Vagina (tissue), 2 donors: ENCODE data around the gene BEST1. TPM values are rescaled to one million over a fixed set of nuclear protein-coding genes. Genes with fewer than 3 reads are reported as not detected.
"Not testable (repeated sequence)": the region's sequence is repeated elsewhere in the genome, so short reads cannot be mapped to it uniquely, and the experiment has no call there.

Source experiments
- DNase-seq, 2 donors: peaks; one replicate each; pipeline ENCODE4 v3.0.0-alpha.2; 2017; ENCODE audit errors: extremely low spot score in 2 of 2
- H3K27ac ChIP-seq: fragments of 200-600 bp; sonication (generic); one replicate; pipeline ENCODE4 v1.5.1; 2019
- H3K27me3 ChIP-seq: fragments of 200-600 bp; sonication (generic); one replicate; pipeline ENCODE4 v1.5.1; 2019
- H3K36me3 ChIP-seq, 2 donors: fragments of 200-600 bp; sonication (generic); one replicate each; pipeline ENCODE4 v1.5.1; 2017 to 2019
- H3K4me1 ChIP-seq: fragments of 200-600 bp; sonication (generic); one replicate; pipeline ENCODE4 v1.5.1; 2019
- H3K4me3 ChIP-seq, 2 donors: fragments of 200-600 bp; sonication (generic); 1 replicate in 1 of 2; 2 replicates in 1 of 2; pipeline ENCODE4 v1.5.1; 2016 to 2019
- H3K9me3 ChIP-seq: fragments of 200-600 bp; sonication (generic); one replicate; pipeline ENCODE4 v1.5.1; 2019
- POLR2A ChIP-seq, 2 donors: fragments of 450-650 bp; IDR thresholded peaks; one replicate each; pipeline ENCODE4 v1.6.1; 2017; ENCODE audit warnings: antibody characterized with exemption in 2 of 2, mild to moderate bottlenecking in 2 of 2, moderate library complexity in 2 of 2
- POLR2AphosphoS5 ChIP-seq, 2 donors: sonication (generic); formaldehyde crosslinking; IDR thresholded peaks; one replicate each; pipeline ENCODE4 v1.9.0; 2017; ENCODE audit warnings: antibody characterized with exemption in 2 of 2, mild to moderate bottlenecking in 2 of 2, low read depth in 1 of 2; ENCODE audit not compliant: insufficient read depth in 1 of 2
- intact Hi-C: fragments of 100-400 bp; cut with DNase I; formaldehyde crosslinking; loops from one replicate; pipeline ENCODE4 v1.15.1; 2023
- total RNA-seq: library from RNA; depleted of rRNA; stranded (reverse); fragments of >200 nt; gene quantifications from one replicate; pipeline ENCODE4 v1.2.3, GENCODE V29; 2016
- TF ChIP-seq, protein P1 (sequence below), 3 experiments: fragments of 450-650 bp in 2 of 3; fragments of 200-600 bp in 1 of 3; sonication (generic) in 1 of 3; IDR thresholded peaks; one replicate each; pipeline ENCODE4 v1.5.1; 2017 to 2019; ENCODE audit warnings: antibody characterized with exemption in 3 of 3, mild to moderate bottlenecking in 2 of 3, moderate library complexity in 2 of 3

Gene BEST1
- total RNA-seq, 1 donor from 2014 or later = 4.4 TPM

DNA sequence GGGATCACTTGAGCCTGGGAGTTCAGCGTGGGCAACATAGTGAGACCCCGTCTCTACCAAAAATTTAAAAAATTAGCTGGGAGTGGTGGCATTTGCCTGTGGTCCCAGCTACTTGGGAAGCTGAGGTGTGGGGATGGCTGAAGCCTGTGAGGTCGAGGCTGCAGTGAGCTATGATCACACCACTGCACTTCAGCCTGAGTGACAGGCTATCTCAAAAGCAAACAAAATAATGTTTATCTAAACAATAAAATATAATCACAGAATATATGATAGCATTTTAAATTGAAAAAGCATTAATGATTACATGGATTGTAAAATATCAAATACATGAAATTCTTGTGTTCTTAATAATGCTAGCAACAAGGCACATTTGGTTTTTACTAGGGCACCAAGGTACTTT is 2.7 kb downstream of the BEST1 start:
- Histone ChIP-seq H3K27me3 (no peaks in the 10 kb centered on the region), H3K9me3 (no peaks in the 10 kb centered on the region), H3K4me3 (no peak overlapping the region), H3K36me3 (peaks cover 0 to under 1% of the 10 kb centered on the region in 2 donors), H3K4me1 (peaks cover 36% of the 10 kb centered on the region), H3K27ac (no peak overlapping the region)
- TF ChIP-seq, protein P1, sequence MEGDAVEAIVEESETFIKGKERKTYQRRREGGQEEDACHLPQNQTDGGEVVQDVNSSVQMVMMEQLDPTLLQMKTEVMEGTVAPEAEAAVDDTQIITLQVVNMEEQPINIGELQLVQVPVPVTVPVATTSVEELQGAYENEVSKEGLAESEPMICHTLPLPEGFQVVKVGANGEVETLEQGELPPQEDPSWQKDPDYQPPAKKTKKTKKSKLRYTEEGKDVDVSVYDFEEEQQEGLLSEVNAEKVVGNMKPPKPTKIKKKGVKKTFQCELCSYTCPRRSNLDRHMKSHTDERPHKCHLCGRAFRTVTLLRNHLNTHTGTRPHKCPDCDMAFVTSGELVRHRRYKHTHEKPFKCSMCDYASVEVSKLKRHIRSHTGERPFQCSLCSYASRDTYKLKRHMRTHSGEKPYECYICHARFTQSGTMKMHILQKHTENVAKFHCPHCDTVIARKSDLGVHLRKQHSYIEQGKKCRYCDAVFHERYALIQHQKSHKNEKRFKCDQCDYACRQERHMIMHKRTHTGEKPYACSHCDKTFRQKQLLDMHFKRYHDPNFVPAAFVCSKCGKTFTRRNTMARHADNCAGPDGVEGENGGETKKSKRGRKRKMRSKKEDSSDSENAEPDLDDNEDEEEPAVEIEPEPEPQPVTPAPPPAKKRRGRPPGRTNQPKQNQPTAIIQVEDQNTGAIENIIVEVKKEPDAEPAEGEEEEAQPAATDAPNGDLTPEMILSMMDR (IDR thresholded peaks at IDR 0.05) = no peak
- intact Hi-C loops = no loop called here
- no peak for DNase-seq

DNA sequence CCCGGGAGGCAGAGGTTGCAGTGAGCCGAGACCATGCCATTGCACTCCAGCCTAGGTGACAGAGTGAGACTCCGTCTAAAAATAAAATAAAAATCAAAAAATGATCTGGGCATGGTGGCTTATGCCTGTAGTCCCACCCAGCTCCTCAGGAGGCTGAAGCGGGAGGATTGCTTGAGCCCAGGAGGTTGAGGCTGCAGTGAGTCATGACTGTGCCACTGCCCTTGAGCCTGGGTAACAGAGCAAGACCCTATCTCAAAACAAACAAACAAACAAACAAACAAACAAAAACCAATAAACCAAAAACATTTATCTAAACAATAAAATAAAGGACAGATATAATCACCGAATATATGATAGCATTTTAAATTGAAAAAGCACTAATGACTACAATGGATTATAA is 3.5 kb downstream of the BEST1 start:
- H3K27me3 ChIP-seq, H3K9me3 ChIP-seq, H3K36me3 ChIP-seq, intact Hi-C loops, H3K4me3 ChIP-seq, H3K27ac ChIP-seq, DNase-seq: not testable (repeated sequence)
- peaks cover 29% of the 10 kb centered on the region for H3K4me1 ChIP-seq

DNA sequence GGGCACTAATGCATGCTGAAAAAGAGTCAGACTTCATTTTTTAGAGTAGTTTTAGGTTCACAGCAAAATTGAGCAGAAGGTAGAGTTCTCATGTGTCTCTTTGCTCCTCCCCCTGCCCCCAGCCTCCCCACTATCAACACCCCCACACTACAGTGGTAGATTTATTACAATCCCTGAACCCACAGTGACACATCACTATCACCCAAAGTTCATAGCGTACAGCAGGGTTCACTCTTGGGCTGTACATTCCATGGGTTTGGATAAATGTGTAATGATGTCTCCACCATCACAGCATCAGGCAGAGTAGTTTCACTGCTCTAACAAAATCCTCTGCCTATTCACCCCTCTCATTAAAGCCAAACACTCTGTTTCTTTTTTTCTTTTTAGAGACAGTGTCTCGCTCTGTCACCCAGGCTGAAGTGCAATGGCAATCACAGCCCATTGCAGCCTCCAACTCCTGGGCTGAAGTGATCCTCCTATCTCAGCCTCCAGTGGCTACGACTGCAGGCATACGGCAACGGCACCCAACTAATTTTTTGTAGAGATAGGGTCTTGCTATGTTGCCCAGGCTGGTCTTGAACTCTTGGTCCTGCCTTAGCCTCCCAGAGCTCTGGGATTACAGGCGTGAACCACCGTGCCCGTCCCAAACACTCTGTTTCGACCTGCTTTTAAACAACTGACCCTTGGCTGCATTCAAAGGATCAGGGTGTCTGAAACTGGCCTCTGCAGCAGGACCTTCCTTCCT is 4.1 kb downstream of the BEST1 start:
- intact Hi-C loops = no loop called here
- peaks cover 0 to 4% of the 10 kb centered on the region in 2 donors for H3K36me3 ChIP-seq
- TF ChIP-seq, protein P1 (IDR thresholded peaks at IDR 0.05) = no peak
- TF ChIP-seq POLR2A (IDR thresholded peaks at IDR 0.05) (no peak), POLR2AphosphoS5 (IDR thresholded peaks at IDR 0.05; ENCODE audit: insufficient read depth in 1 of 2, low read depth in 1 of 2) (no peak)
- no peaks in the 10 kb centered on the region for H3K27me3 ChIP-seq
- no peaks in the 10 kb centered on the region for H3K9me3 ChIP-seq
- H3K4me1 ChIP-seq = peaks cover 29% of the 10 kb centered on the region
- H3K4me3 ChIP-seq = peak overlapping the region; percentile 55 to 61
- peak in 1 of 2 donors; percentile 91 for DNase-seq
- peak overlapping the region; percentile 95 for H3K27ac ChIP-seq

DNA sequence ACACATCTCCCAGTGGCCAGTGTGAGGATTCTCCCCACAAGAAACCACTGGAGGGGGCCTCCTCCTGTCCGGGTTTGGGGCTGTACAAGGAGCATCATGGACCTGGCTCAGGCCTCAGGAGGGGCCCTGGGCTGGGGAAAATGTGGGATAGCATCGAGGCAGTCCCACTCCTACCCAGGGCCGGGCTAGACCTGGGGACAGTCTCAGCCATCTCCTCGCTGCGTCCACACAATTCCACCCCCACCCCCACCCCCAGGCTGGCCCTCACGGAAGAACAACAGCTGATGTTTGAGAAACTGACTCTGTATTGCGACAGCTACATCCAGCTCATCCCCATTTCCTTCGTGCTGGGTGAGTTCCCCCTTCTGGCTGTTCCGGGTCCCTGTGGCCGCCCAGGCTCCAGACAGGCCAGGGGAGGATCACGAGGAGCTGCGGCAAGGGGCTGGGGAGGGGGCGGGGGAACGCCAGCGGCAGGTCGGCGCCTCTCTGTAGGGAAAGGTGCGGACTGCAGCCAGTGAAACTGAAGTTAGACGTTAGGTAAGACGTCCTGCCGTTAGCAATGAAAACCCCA is 4.8 kb downstream of the BEST1 start:
- H3K9me3 ChIP-seq = no peaks in the 10 kb centered on the region
- H3K4me3 ChIP-seq = peak overlapping the region; percentile 55 to 61
- peak in 1 of 2 donors; percentile 94 for DNase-seq
- peaks cover 26% of the 10 kb centered on the region for H3K4me1 ChIP-seq
- H3K27ac ChIP-seq = peak overlapping the region; percentile 95
- TF ChIP-seq POLR2AphosphoS5 (IDR thresholded peaks at IDR 0.05; ENCODE audit: insufficient read depth in 1 of 2, low read depth in 1 of 2) (peak; percentile 40 to 75), POLR2A (IDR thresholded peaks at IDR 0.05) (peak in 1 of 2 donors; percentile 5)
- TF ChIP-seq, protein P1 (IDR thresholded peaks at IDR 0.05) = no peak
- no peaks in the 10 kb centered on the region for H3K27me3 ChIP-seq
- intact Hi-C loops = no loop called here
- peaks cover 0 to 4% of the 10 kb centered on the region in 2 donors for H3K36me3 ChIP-seq

DNA sequence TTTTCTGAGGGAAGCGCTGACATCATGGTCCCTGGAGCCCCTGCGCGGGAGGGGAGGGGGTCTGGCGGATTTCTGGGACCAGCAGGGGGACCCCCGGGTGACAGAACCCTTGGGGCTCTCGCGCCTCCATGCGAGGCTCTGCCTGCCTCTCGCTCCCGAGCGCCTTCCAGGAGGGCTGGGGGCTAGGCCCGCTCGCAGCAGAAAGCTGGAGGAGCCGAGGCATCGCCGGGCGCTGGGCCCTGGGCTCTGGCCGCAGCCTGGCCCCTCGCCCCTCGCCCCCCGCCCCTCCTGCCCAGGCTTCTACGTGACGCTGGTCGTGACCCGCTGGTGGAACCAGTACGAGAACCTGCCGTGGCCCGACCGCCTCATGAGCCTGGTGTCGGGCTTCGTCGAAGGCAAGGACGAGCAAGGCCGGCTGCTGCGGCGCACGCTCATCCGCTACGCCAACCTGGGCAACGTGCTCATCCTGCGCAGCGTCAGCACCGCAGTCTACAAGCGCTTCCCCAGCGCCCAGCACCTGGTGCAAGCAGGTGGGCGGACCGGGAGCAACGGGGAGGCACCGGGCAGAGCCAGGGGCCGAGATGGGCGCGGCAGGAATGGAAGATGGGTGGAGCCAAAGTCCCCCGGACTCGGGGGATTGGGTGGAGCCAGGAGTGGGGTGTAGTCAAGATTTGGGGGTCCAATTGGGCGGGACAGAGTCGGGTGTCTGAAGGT is 5.4 kb downstream of the BEST1 start:
- peak in 1 of 2 donors; percentile 27 for TF ChIP-seq POLR2A (IDR thresholded peaks at IDR 0.05)
- peak in 1 of 2 donors; percentile 66 for TF ChIP-seq POLR2AphosphoS5 (IDR thresholded peaks at IDR 0.05; ENCODE audit: insufficient read depth in 1 of 2, low read depth in 1 of 2)
- TF ChIP-seq, protein P1 (IDR thresholded peaks at IDR 0.05) = no peak
- Histone ChIP-seq H3K27ac (peak overlapping the region; percentile 95), H3K9me3 (no peaks in the 10 kb centered on the region), H3K36me3 (peaks cover 0 to 4% of the 10 kb centered on the region in 2 donors), H3K4me1 (peaks cover 29% of the 10 kb centered on the region), H3K4me3 (peak overlapping the region; percentile 55 to 61), H3K27me3 (no peaks in the 10 kb centered on the region)
- peak in 1 of 2 donors; percentile 88 for DNase-seq
- intact Hi-C loops = no loop called here
